Right hindlimb (tissue), 1 donor: ENCODE results near the gene DMAC1.

ENCODE experiments used
- DNase-seq: peaks from one replicate; pipeline ENCODE4 v3.0.0-alpha.2; 2018

DMAC1 gene

DNA sequence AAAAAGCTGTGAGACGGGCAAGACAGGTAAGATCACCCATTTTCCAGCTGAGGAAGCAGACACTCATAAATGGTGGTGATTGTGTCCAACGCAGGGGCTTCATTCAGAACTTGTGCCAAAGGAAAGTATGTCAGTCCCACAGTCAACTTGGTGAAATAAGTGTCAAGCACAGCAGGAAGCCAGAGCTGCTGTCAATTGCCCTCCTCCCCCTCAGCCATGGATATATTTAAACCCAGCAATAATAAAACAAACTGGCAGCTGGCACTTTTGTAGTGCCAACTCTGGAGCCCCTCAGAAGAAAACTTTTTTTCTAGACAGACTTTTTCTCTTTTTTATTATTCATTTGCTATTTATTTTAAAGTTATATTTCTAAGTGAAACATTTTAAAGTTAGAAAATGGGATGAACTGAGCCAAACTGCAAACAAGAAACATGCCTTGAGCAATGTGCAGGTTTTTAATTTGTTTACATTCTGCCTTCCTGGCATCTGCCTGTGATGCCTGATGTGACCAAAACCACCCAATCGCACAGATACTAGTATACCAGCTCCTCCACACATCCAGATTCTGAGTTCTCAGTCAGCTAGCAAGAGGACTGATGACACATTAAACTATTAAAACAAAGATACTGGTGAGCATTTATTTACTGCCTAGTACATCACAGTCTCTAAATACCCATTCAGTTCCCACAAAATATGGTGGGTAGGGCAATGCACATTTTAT is 17.0 kb downstream of the DMAC1 start:
- no peak for DNase-seq

DNA sequence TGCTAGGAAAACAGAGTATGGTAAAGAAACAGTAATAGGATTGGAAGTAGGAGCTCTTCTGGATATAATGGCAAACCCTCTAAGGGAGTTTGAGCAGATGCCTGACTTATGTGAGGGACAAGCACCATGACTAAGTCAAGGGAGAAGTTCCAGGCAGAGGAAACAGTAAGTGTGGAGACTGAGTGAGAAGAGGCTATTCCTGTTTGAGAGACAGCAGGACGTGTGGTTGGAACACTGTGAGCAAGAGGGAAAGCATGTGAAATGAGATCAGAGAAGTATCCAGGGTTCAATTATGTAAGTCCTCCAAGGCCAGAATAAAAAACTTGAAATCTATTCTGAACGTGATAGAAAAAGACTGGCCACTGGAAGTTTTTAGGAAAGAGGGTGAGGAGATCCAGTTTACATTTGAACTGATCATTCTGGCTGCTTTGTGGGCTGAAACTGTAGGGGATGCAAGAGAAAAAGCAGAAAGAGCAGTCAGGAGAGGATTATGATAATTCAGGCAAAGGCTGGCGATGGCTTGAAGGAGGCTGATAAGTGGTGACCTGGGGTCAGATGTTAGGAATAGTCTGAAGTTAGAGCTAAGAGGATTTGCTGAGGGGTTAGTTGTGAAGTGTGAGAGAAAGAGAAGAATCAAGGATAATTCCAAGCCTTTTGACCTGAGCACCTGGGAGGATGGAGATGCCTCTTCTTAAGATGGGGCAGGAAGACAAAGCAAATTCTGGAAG is 19.2 kb downstream of the DMAC1 start:
- DNase-seq: no peak

DNA sequence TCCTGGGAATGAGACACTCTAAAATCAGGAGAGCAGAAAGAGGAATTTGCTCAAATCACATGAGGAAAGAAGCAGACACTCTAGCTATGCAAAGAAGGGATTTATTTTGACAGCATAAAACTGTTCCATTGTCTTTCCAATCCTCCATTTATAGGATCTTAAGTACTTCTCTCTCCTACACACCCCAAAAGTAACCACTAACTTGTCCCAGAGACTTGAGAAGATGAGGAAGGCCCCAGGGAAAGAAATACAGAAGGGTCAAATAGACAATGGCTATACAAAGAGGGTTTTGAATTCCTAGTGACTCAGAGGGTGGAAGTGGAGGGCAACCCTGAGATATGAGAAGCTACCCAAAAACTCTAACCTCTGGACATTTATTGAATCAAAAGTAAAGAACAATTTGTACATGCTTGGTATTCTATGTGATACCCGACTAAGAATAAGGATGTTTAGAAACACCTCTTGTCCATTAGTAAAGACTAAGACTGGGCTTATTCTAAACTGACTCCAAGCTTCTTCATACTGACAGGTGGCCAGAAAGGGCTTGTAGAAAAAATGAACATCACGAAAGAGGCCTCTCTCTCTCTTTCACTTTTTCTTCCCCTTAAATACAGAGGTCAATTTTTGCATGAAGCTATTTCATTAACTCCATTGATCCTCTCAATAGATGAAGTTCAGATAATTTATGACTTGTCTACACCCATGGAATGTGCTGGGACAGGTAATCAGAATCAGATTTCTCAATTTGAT is 20.6 kb downstream of the DMAC1 start:
- DNase-seq: no peak

DNA sequence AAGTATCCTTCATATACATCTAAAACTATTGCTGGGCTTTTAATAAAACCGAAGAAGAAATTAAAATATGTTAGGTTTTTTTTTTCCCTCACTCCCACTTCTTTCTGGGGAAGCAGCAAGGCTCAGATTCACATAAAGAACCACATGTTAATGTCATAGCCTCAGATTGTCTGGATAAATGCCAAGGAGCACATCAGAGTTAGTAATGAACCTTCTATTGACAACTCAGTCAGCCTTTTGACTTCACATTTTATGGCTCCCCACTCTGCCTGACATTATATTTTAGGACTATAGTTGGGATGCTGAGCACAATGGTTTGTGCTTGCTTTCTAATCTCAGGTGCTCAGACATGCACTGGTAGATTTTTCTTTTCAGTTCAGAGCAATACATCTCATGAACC is 21.8 kb downstream of the DMAC1 start:
- DNase-seq: no peak

DNA sequence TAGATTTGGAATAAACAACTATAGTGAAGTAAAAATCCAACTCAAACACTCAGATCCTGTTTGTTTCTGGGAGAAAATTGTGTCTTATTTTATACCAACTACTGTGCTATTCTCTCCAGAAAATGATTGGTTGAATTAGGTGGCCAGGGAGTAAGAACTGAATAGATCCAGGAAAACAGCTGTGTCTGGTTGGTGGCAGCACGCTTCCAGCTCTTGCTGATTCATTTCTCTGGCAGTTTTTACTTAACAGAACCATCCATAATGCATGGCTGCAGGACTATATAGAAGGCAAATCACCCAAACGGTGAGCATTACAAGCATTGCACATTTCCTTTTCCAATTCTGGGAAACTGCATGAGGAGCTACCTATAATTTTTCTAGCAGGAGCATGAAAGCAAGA is 29.5 kb downstream of the DMAC1 start:
- no peak for DNase-seq

DNA sequence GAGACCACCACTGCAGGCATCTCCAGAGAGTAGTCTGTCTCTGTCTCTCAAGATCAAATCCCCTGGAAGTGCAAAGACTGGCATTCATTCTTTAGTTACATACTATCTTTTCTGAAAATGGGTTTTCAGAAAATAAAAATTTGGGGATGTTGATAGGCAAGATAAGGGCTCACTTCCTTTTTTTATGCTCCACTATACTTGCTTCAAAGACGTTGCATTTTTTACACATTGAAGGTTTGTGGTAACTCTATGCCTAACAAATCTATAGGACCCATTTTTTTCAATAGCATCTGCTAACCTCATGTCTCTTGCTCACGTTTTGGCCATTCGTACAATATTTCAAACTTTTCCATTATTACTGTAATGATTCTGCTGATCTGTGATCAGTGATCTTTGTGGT is 37.0 kb downstream of the DMAC1 start:
- no peak for DNase-seq

DNA sequence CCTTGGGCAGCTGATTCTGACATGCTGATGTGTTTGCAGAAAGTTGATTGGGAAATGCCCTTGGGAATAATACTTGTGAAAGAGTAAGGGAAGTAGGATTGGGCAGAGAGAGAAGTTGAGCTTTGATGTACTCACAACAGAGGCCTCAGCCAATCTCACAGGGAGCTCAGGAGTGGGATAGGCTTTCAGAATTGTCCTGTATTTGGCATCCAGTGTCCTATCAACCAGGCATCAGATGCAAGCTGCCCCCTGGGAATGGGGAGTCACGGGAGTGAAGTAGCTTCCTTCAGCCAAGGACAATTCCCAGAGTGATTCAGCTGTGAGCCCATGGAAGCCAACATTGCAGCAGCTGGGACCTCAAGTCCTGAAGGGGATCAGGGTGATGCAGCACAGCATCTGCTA is 39.6 kb downstream of the DMAC1 start:
- no peak for DNase-seq

DNA sequence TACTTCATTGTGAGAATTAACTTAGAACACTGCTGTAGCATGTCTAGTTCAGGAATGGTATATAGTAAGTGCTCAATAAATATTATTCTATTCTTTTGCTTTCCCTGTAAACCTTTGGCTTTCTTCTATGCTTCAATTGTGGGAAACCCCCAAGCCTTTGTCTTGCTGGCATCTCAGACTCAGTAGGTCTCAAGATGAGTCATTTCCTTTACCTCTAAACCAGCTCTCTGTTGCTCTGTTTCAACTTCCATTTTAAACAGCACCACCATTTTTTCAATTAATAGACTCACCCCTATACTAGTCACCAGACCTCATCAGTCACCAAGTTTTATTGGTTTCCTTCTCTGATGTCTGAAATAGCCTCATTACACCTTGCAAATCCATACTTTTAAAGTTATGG is 43.5 kb downstream of the DMAC1 start:
- DNase-seq: no peak

DNA sequence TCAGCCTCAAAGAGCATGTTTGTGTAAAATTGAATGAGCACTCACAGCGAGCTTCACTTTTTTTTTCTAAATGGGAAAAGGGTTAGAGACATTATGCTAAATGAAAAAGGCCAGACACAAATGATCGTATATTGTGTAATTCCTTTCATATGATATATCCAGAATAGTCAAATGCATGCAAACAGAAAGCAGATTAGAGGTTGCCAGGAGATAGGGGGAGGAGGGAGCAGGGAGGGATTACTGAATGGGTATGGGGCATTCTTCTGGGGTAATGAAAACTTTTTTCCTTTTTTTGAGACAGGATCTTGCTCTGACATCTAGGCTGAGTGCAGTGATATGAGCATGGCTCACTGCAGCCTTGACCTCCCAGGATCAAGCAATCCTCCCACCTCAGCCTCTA is 47.1 kb downstream of the DMAC1 start:
- no peak for DNase-seq
